HUES6 (cell line): ENCODE measurements around the gene OSBPL1A.

Experiments used
- H3K27ac ChIP-seq: 2 replicates; pipeline ENCODE4 v1.7.0; 2013; ENCODE audit warnings: low read depth, mild to moderate bottlenecking, low read length, inconsistent platforms
- H3K27me3 ChIP-seq: 2 replicates; pipeline ENCODE4 v1.6.1; 2013; ENCODE audit warnings: low read length; ENCODE audit not compliant: control insufficient read depth, insufficient read depth
- H3K36me3 ChIP-seq: 2 replicates; pipeline ENCODE4 v1.6.1; 2013; ENCODE audit warnings: low read length; ENCODE audit not compliant: control insufficient read depth, insufficient read depth
- H3K4me1 ChIP-seq: 2 replicates; pipeline ENCODE4 v1.6.1; 2013; ENCODE audit warnings: low read length; ENCODE audit not compliant: control insufficient read depth, insufficient read depth
- H3K4me3 ChIP-seq: 2 replicates; pipeline ENCODE4 v1.5.1; 2013; ENCODE audit warnings: low read depth, low read length
- H3K9ac ChIP-seq: one replicate; pipeline ENCODE4 v1.6.1; 2013; ENCODE audit warnings: mild to moderate bottlenecking, low read length
- H3K9me3 ChIP-seq: 2 replicates; pipeline ENCODE4 v1.6.1; 2013; ENCODE audit warnings: low read depth, low read length; ENCODE audit not compliant: control insufficient read depth, insufficient read depth

Gene OSBPL1A

DNA sequence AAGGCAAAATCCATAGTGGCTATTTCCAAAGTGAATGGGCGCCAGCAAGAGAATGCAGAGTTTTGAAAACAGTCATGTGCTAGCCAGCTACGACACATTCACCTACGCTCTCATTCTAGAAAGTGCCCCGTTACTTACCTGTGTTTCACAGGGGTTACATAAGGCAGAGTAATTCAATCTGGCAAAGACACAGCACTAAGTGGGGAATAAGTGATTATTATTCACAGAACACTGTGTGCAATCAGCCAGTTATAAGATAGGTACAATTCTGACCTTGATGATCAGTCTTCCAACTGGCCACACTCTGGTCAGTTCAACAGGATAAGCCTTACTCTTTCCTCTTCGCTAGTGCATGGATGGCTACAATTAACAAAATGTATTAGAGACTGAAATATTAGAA, 152.9 kb downstream of the OSBPL1A start:
- H3K9me3 ChIP-seq, result no peaks in the 10 kb centered on the region
- H3K4me1 ChIP-seq, result no peaks in the 10 kb centered on the region
- no peak overlapping the region for H3K27ac ChIP-seq
- no peak overlapping the region for H3K4me3 ChIP-seq
- no peaks in the 10 kb centered on the region for H3K36me3 ChIP-seq
- no peak overlapping the region for H3K9ac ChIP-seq
- no peaks in the 10 kb centered on the region for H3K27me3 ChIP-seq

DNA sequence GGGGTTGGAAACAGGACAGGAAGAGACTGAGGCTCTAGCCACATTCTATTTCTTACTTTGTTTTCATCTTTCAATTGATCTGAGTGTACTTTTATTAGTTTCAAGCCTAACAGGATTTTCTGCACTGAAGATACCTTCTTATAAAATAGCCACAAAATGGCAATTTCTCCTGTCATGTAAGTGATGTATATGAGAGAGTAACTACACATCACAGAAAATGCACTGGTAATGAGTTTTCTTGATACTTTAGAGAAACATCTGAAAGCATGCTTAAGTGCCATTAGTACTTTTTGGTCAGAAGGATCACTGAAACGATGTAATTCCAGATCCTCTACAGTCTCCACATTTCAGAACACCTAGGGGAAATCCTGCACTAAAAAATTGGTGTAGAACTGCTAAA, 153.9 kb downstream of the OSBPL1A start:
- H3K4me1 ChIP-seq, result no peaks in the 10 kb centered on the region
- H3K27me3 ChIP-seq, result no peaks in the 10 kb centered on the region
- no peaks in the 10 kb centered on the region for H3K9me3 ChIP-seq
- H3K4me3 ChIP-seq, result no peak overlapping the region
- no peak overlapping the region for H3K9ac ChIP-seq
- no peak overlapping the region for H3K27ac ChIP-seq
- H3K36me3 ChIP-seq, result peaks cover 5% of the 10 kb centered on the region

DNA sequence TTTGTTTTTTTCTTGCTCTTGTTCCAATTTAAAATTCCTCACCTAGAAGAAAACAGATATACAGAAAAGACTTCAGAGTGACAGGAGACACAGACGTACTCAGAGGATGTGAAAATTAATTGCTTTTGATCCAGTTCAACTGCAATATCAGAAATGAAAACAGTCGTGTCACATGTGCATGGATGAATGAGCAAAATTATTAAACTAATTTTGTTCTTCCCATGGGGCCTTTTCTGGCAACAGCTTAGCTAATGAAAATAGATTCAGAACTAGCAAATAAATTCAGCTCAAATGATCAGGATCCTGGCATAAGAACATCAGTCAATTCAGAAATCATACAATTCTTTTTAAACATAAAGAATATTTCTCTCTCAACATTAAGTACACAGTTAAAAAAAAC, 158.3 kb downstream of the OSBPL1A start:
- H3K9ac ChIP-seq, result no peak overlapping the region
- no peak overlapping the region for H3K27ac ChIP-seq
- H3K4me1 ChIP-seq, result peaks cover 8% of the 10 kb centered on the region
- H3K4me3 ChIP-seq, result no peak overlapping the region
- H3K27me3 ChIP-seq, result no peaks in the 10 kb centered on the region
- peaks cover 24% of the 10 kb centered on the region for H3K36me3 ChIP-seq
- 0 out of 2 replicates have a peak, but pooled peaks cover 2% of the 10 kb centered on the region for H3K9me3 ChIP-seq

DNA sequence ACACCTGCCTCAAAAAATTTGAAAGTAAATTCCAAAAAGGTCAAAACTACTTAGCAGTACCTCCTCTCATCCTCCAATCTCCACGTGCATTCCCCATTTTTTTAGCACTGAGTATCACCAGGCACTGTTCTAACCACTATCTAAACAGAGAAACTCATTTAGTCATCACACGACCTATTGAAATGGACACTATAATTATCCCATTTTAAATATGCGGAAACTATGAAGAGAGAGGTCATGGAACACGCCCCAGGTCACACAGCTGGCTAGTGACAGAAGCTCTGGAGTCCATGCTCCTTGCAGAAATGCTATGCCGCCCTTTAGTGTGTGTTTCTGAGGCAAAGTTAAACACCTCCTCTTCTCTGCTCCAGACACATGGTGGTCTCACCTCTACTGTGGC, 159.2 kb downstream of the OSBPL1A start:
- Histone ChIP-seq H3K9ac (no peak overlapping the region), H3K4me3 (no peak overlapping the region), H3K9me3 (0 out of 2 replicates have a peak, but pooled peaks cover 2% of the 10 kb centered on the region), H3K27ac (no peak overlapping the region), H3K4me1 (peaks cover 13% of the 10 kb centered on the region), H3K27me3 (no peaks in the 10 kb centered on the region), H3K36me3 (peaks cover 24% of the 10 kb centered on the region)

DNA sequence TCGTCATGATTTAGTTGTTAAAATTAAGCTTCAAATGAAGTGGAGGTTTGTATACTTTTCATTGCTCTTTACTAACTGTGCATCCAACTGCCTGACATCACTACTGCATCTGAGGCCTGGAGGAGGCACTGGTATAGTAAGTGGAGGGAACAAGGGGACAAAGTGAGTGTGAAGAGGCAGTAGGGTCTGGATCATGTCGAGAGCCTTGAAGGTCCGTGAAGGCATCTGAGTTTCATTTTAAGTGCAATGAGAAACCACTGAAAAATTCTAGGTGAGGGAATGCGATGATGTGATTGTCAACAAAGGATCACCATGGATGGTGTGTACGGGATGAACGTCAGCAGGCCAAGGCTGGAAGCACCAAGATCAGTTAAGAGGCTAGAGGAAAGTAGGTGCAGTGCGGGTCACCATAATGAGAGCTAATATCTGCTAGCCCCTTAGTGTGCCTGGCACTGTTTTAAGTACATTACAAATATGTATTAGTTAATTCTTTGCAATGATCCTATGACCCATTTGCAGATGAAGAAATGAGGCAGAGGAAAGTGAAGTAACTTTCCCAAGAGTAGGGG, 162.7 kb downstream of the OSBPL1A start:
- H3K36me3 ChIP-seq, result peaks cover 24% of the 10 kb centered on the region
- H3K27ac ChIP-seq, result no peak overlapping the region
- H3K9ac ChIP-seq, result no peak overlapping the region
- peaks cover 25% of the 10 kb centered on the region for H3K4me1 ChIP-seq
- no peaks in the 10 kb centered on the region for H3K27me3 ChIP-seq
- 0 out of 2 replicates have a peak, but pooled peaks cover 2% of the 10 kb centered on the region for H3K9me3 ChIP-seq
- H3K4me3 ChIP-seq, result no peak overlapping the region

DNA sequence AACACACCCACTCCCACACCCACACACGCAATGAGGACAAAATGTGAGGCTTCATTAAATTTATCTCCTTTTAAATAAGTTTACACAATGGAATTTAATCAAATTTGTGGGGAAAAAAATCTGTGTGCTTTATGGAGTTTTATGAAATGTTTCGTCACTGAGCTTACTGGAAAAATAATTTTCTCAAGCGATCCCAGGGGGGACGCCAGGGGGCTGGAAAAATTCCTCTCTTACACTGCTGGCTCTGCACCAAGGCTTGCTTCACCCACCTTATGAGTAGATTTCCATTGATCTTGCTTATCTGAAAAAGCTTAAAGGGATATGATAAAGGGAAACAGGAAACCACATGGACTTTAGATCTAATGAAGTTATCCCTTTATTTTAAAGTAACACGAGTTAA, 163.3 kb downstream of the OSBPL1A start:
- Histone ChIP-seq H3K36me3 (peaks cover 24% of the 10 kb centered on the region), H3K4me1 (peaks cover 25% of the 10 kb centered on the region), H3K4me3 (no peak overlapping the region), H3K9ac (no peak overlapping the region), H3K27ac (no peak overlapping the region), H3K9me3 (0 out of 2 replicates have a peak, but pooled peaks cover 2% of the 10 kb centered on the region), H3K27me3 (no peaks in the 10 kb centered on the region)

DNA sequence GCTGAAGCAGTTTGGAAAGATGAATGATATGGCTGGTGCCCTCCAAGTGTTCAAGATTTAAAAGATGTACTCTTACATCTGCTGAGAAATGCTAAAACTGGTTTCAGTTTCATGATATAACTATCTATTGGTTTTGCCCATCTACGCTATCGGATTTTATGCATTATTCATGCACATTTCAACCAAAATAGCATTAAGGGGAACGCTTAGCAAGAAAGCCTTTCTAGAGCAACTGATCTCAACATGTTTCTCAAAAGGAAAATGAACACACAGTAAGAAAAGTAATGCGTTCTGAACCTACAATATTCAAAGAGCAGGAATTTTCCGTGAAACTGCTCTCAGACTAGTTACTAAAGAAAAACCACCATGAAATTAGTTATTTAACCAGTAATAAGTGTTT, 164.8 kb downstream of the OSBPL1A start:
- Histone ChIP-seq H3K9me3 (0 out of 2 replicates have a peak, but pooled peaks cover 2% of the 10 kb centered on the region), H3K27ac (no peak overlapping the region), H3K4me3 (no peak overlapping the region), H3K27me3 (no peaks in the 10 kb centered on the region), H3K36me3 (peaks cover 15% of the 10 kb centered on the region), H3K4me1 (peaks cover 25% of the 10 kb centered on the region), H3K9ac (no peak overlapping the region)

DNA sequence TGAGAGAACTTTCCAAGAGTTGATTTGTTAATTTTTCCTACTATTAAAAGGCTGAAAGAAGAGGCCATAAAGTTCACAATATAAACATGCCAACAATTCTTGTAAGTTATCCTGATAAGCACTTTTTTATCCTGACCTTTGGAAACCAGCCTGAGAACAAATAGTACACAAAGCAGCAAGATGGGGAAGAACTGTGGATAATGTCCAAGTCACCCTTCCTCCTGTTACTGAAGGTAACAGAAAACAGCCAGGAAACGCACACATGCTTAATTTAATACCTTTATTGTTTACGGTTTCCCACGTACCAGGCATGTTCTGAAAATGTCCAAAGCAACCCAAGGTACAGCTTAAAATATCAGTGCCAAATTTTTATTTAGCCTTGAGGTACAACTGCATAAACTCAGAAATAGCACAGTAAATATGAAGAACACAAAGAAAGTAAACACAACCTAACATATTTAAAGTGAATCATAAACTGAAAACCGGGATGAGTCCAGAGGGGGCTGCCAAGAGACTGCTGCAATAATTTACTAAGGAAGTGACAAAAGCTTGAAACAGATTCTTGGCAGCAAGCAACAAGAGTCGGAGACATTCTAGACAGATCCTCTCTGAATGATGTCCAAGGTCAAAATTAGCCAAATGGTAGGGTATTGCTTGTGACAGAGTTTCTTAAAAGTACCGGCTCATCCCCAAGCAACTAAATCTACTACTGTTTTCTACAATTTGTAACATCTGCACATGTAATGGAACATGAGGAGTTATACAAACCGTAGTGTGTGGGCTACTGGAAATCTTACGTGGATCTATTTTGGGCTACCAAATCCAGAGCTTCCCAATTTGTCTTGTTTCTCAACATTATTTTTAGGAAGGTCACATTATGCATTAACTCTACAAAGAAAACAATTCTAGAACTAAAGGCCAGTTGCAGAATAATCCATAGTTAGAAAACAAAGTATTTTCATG, 165.6 kb downstream of the OSBPL1A start:
- H3K9ac ChIP-seq, result no peak overlapping the region
- H3K27ac ChIP-seq, result no peak overlapping the region
- H3K4me1 ChIP-seq, result peaks cover 25% of the 10 kb centered on the region
- 0 out of 2 replicates have a peak, but pooled peaks cover 2% of the 10 kb centered on the region for H3K9me3 ChIP-seq
- no peaks in the 10 kb centered on the region for H3K27me3 ChIP-seq
- no peak overlapping the region for H3K4me3 ChIP-seq
- peaks cover 12% of the 10 kb centered on the region for H3K36me3 ChIP-seq

DNA sequence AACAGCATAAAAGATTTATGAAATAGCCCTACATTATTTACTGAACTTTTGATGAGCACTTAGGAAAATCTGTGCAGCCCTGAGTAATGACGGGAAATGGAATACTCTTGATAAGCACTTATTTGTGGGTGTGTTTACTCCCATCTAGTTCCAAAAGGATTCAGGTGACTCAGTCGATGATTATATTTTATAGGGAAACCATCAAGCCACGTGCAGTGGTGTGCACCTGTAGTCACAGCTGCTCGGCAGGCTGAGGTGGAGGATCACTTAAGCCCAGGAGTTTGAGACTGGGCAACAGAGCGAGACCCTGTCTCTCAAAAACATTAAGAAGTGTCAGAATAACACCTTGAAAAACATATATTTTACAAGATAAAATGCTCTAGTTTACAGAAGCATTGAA, 166.9 kb downstream of the OSBPL1A start:
- H3K9me3 ChIP-seq, result 0 out of 2 replicates have a peak, but pooled peaks cover 1% of the 10 kb centered on the region
- H3K36me3 ChIP-seq, result peaks cover 2% of the 10 kb centered on the region
- peaks cover 25% of the 10 kb centered on the region for H3K4me1 ChIP-seq
- H3K27me3 ChIP-seq, result no peaks in the 10 kb centered on the region
- no peak overlapping the region for H3K9ac ChIP-seq
- H3K27ac ChIP-seq, result no peak overlapping the region
- no peak overlapping the region for H3K4me3 ChIP-seq

DNA sequence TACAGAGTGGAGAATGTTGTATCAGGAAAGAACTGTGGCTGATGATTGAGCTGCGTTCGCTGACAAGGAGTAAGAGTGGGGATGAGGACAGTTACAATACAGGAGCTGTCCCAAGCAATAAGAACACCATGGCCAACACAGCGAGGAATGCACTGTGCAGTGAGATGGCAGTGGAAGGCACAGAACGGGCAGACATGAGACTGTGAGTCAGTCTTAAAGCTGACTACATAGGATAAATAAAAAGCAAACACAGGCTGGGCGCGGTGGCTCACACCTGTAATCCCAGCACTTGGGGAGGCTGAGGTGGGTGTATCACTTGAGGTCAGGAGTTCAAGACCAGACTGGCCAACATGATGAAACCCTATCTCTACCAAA, 169.0 kb downstream of the OSBPL1A start:
- Histone ChIP-seq H3K9ac (no peak overlapping the region), H3K9me3 (no peaks in the 10 kb centered on the region), H3K4me3 (no peak overlapping the region), H3K27me3 (no peaks in the 10 kb centered on the region), H3K4me1 (peaks cover 13% of the 10 kb centered on the region), H3K36me3 (no peaks in the 10 kb centered on the region), H3K27ac (no peak overlapping the region)

DNA sequence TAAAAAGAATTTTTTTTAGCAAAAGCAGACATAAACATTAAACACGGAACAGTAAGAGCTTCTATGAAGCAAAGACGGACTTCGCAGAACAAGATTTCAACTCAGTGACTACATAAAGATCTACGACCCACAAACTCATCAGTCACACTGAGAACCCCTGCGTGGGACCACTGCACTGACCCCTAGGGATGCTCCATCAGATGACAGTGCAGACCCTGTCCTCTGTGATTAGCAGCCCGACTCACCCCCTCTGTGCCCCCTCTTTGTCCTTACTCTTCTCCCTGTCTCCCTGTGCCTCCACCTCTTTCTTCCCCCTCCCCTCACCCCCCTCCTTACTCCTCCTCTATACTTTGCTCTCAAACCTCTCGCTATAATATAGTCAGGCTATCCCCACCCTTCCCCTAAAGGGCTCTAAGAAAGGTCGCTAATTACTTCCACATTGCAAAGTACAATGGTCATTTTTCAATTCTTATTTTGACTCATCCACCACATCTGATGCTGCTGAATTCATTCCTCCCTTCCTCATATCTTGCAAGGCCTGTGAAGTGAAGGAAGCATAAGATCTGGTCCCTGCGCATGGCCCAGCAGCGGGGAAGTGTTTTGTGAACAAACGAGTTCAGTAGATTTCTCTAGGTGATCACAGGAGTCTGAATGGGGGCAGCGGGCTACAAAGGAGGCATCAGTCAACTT, 169.5 kb downstream of the OSBPL1A start:
- no peaks in the 10 kb centered on the region for H3K36me3 ChIP-seq
- H3K27ac ChIP-seq, result no peak overlapping the region
- H3K4me1 ChIP-seq, result peaks cover 9% of the 10 kb centered on the region
- H3K9me3 ChIP-seq, result no peaks in the 10 kb centered on the region
- no peak overlapping the region for H3K9ac ChIP-seq
- no peaks in the 10 kb centered on the region for H3K27me3 ChIP-seq
- no peak overlapping the region for H3K4me3 ChIP-seq
